Central memory CD8-positive, alpha-beta T cell (primary cell): ENCODE data around the gene SMCO3.

Experiments used
- ATAC-seq: fragments of 150-1000 bp; cut with Tn5 transposase; replicated peaks from 2 replicates; pipeline ENCODE4 v1.10.0; 2022; ENCODE audit warnings: mild to moderate bottlenecking, moderate FRiP score, moderate number of reproducible peaks; ENCODE audit not compliant: poor library complexity, severe bottlenecking; ENCODE audit errors: extremely low read depth
- DNase-seq, 2 donors: peaks; one replicate each; pipeline ENCODE4 v3.0.0; 2021; ENCODE audit warnings: low spot score in 2 of 2
- H3K27ac Mint-ChIP-seq: one replicate; pipeline ENCODE4 v1.8.0; 2022; ENCODE audit warnings: low read depth, mild to moderate bottlenecking, moderate library complexity, mixed read lengths
- H3K27me3 Mint-ChIP-seq: one replicate; pipeline ENCODE4 v1.8.0; 2022; ENCODE audit warnings: mixed read lengths
- H3K36me3 Mint-ChIP-seq: one replicate; pipeline ENCODE4 v1.8.0; 2022; ENCODE audit warnings: mild to moderate bottlenecking, moderate library complexity, mixed read lengths; ENCODE audit not compliant: insufficient read depth
- H3K4me1 Mint-ChIP-seq: one replicate; pipeline ENCODE4 v1.8.0; 2022; ENCODE audit warnings: mixed read lengths
- H3K4me3 Mint-ChIP-seq: one replicate; pipeline ENCODE4 v1.8.0; 2022; ENCODE audit warnings: mild to moderate bottlenecking, moderate library complexity, mixed read lengths
- H3K9me3 Mint-ChIP-seq: one replicate; pipeline ENCODE4 v1.8.0; 2022; ENCODE audit warnings: mixed read lengths

Gene SMCO3

GRCh38 chr12:14824012-14824634 lies 10.1 kb upstream of the SMCO3 start:
- H3K4me3 Mint-ChIP-seq = no peak overlapping the region
- ATAC-seq (no peak), DNase-seq (no peak)
- no peaks in the 10 kb centered on the region for H3K4me1 Mint-ChIP-seq
- H3K27me3 Mint-ChIP-seq = peaks cover 8% of the 10 kb centered on the region
- no peaks in the 10 kb centered on the region for H3K9me3 Mint-ChIP-seq
- no peak overlapping the region for H3K27ac Mint-ChIP-seq
- no peaks in the 10 kb centered on the region for H3K36me3 Mint-ChIP-seq

GRCh38 chr12:14811486-14811885 lies 2.5 kb downstream of the SMCO3 start:
- no peaks in the 10 kb centered on the region for H3K36me3 Mint-ChIP-seq
- H3K4me1 Mint-ChIP-seq = no peaks in the 10 kb centered on the region
- no peak overlapping the region for H3K27ac Mint-ChIP-seq
- H3K27me3 Mint-ChIP-seq = no peaks in the 10 kb centered on the region
- no peak for ATAC-seq
- no peak overlapping the region for H3K4me3 Mint-ChIP-seq
- no peak for DNase-seq
- H3K9me3 Mint-ChIP-seq = no peaks in the 10 kb centered on the region

DNA sequence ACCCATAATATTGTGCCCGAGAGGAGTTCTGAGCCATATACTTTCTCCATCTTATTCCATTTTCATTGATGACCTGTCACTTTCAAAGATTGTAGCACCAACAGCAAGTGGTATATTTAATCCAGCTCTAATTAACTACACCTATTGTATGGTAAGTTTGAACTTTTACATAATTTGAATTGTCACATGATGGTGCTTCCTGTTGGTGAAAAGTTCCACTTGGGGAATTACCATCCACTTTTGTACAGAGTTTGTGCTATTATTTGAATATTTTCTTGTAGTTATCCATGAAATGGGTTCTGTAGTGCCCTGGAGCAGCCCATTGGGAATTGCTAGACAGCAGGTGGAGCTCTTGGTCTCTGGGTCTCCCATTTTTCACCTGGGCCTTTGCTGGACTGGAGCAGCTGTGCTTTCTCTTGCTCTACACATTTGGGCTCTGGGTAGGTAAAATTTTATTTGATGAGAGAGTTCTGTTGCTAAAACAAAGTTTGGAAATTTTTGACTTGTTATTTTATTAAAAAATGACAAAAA lies 3.0 kb downstream of the SMCO3 start:
- Mint-ChIP-seq H3K27me3 (no peaks in the 10 kb centered on the region), H3K4me1 (no peaks in the 10 kb centered on the region), H3K4me3 (no peak overlapping the region), H3K9me3 (no peaks in the 10 kb centered on the region), H3K27ac (no peak overlapping the region), H3K36me3 (no peaks in the 10 kb centered on the region)
- ATAC-seq (no peak), DNase-seq (no peak)

GRCh38 chr12:14810167-14810952 lies 3.6 kb downstream of the SMCO3 start:
- H3K36me3 Mint-ChIP-seq = no peaks in the 10 kb centered on the region
- ATAC-seq = no peak
- DNase-seq = no peak
- no peaks in the 10 kb centered on the region for H3K27me3 Mint-ChIP-seq
- peaks cover 5% of the 10 kb centered on the region for H3K4me1 Mint-ChIP-seq
- H3K4me3 Mint-ChIP-seq = no peak overlapping the region
- H3K9me3 Mint-ChIP-seq = no peaks in the 10 kb centered on the region
- no peak overlapping the region for H3K27ac Mint-ChIP-seq

DNA sequence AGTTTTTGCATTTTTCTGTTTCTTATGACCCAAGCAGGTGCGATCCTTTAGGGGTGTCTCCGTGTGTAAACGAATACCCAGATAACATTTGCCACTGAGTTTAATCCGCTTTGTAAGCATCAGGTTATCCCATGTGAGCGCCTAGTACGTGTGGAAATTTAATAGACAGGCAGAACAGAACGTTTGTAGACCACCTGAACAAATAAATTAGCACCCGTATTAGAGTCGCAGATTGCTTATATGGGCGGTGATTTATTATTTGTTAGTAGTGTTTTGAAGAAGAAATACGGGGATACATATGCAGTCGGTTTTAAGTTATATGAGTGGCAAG lies 10.2 kb downstream of the SMCO3 start:
- no peak overlapping the region for H3K27ac Mint-ChIP-seq
- ATAC-seq (peak; percentile 8), DNase-seq (no peak)
- H3K4me1 Mint-ChIP-seq = peaks cover 13% of the 10 kb centered on the region
- peaks cover 13% of the 10 kb centered on the region for H3K36me3 Mint-ChIP-seq
- no peaks in the 10 kb centered on the region for H3K27me3 Mint-ChIP-seq
- H3K9me3 Mint-ChIP-seq = no peaks in the 10 kb centered on the region
- no peak overlapping the region for H3K4me3 Mint-ChIP-seq

DNA sequence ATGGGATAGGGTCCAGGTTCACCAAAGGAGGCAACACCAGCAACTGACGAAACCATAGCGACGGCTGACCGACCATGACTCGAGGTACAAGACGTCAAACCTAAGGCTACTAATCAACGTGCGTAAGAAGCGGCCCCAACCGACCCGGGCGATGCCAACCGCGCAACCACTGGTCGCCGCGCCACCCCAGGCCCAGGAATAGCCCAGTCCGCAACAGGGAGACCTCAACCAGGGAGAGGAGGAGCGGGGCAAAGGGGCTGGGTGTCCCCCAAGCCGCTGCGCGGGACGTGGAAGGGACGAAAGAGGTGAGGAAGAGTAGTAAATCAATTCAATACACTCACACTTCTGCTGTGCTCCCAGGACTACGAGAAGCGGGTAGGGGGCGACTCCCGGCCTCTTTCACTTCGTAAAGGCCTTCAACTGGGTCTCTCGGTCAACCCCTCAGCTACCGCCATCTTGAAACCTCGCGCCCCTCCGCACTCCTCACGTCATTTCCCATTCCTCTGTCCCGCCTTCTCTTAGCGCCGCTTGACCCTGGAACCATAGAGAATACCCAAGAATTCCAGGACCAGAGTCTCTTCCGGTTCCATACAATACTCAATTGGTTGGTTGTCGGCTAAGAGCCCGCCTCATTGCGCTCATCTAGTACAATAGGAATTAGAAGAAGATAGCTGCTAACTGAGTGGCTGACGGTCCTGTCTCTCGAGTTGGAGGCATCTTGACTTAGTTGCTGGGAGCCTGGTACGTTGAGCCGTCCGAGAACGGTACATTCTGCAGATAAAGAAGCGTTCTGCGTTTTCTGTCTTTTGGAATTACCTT lies 10.8 kb downstream of the SMCO3 start, which contains the start of the genes C12orf60 and WBP11:
Gene C12orf60 (plus strand): TSS at position 660 of the 819 bp plus-strand sequence. CDS start 19,266 bp downstream, outside the sequence.
Gene WBP11 (minus strand): TSS at position 468 of the 819 bp plus-strand sequence. CDS start 2,095 bp downstream, outside the sequence.
- ATAC-seq (peak; percentile 97), DNase-seq (peak; percentile 66 to 85)
- Mint-ChIP-seq H3K4me1 (peaks cover 13% of the 10 kb centered on the region), H3K36me3 (peaks cover 17% of the 10 kb centered on the region), H3K27ac (no peak within 1 kb of the TSS), H3K9me3 (no peaks in the 10 kb centered on the region), H3K4me3 (no peak within 1 kb of the TSS), H3K27me3 (no peaks in the 10 kb centered on the region)

DNA sequence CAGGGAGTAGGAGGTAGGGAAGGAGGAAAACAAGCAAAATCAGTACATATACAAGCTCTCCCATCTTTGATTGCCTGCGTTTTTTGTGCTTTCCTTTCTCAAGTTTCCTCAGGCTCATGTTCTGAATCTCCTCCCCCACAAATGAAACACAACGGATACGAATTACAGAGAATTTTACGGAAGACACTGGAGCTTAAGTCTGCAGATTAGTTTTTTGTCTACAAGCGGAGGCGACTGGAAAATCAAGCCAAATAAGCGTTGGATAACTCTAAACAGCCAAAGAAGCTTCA lies 11.3 kb downstream of the SMCO3 start:
- Mint-ChIP-seq H3K36me3 (peaks cover 23% of the 10 kb centered on the region), H3K9me3 (no peaks in the 10 kb centered on the region), H3K4me1 (peaks cover 13% of the 10 kb centered on the region), H3K4me3 (no peak overlapping the region), H3K27me3 (no peaks in the 10 kb centered on the region), H3K27ac (no peak overlapping the region)
- ATAC-seq (peak; percentile 0), DNase-seq (no peak)

GRCh38 chr12:14802247-14802646 lies 11.7 kb downstream of the SMCO3 start:
- H3K27ac Mint-ChIP-seq = no peak overlapping the region
- H3K9me3 Mint-ChIP-seq = no peaks in the 10 kb centered on the region
- peaks cover 17% of the 10 kb centered on the region for H3K4me1 Mint-ChIP-seq
- peaks cover 27% of the 10 kb centered on the region for H3K36me3 Mint-ChIP-seq
- no peaks in the 10 kb centered on the region for H3K27me3 Mint-ChIP-seq
- DNase-seq = no peak
- ATAC-seq = no peak
- H3K4me3 Mint-ChIP-seq = no peak overlapping the region

DNA sequence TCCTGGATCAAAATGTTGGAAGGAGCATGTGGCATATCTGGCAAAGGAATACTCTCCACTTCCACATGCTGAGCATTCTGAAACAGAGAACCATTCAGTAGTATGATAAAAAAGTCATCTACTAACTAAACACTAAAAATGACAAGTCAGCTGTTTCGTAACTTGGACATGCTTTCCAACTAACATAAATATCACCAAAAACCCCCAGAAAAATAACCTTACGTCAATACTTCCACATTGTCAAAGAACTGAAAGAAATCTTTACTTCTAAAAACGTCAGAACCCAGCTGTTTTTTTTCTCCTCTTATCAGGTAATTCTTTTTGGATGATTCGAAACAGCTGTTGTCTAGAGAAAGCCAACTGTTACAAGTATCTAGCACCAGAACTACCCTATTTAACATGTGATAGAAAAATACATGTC lies 18.9 kb downstream of the SMCO3 start:
- Mint-ChIP-seq H3K36me3 (peaks cover 80% of the 10 kb centered on the region), H3K4me1 (peaks cover 13% of the 10 kb centered on the region), H3K27ac (no peak overlapping the region), H3K4me3 (no peak overlapping the region), H3K27me3 (no peaks in the 10 kb centered on the region), H3K9me3 (no peaks in the 10 kb centered on the region)
- DNase-seq (no peak), ATAC-seq (no peak)

- Mint-ChIP-seq H3K9me3 (no peaks in the 10 kb centered on the region), H3K4me1 (no peaks in the 10 kb centered on the region), H3K36me3 (peaks cover 49% of the 10 kb centered on the region), H3K27ac (no peak overlapping the region), H3K27me3 (no peaks in the 10 kb centered on the region), H3K4me3 (no peak overlapping the region)
- DNase-seq = no peak
- ATAC-seq = no peak
These were observed 28.4 kb downstream of the SMCO3 start for GRCh38 chr12:14785568-14785967.

DNA sequence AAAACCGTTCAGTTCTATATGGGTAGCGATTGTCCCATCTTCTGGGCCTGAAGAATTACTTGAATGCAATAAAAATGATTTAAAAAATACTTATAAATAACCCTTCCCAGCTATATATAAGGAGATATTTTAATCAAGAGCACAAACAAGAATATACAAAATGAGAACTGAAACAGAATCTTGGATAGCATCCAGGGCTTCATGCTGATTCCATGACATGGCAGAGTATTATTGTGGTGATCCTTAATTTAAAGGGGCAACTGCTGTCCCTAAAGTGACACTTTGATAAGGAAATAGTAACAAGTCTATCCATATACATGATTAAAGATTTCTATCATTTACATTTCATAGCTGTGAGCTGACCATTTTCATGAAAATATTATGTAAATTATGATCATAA lies 29.5 kb downstream of the SMCO3 start:
- Mint-ChIP-seq H3K27me3 (no peaks in the 10 kb centered on the region), H3K4me3 (no peak overlapping the region), H3K36me3 (peaks cover 38% of the 10 kb centered on the region), H3K4me1 (no peaks in the 10 kb centered on the region), H3K27ac (no peak overlapping the region), H3K9me3 (no peaks in the 10 kb centered on the region)
- ATAC-seq (no peak), DNase-seq (no peak)

DNA sequence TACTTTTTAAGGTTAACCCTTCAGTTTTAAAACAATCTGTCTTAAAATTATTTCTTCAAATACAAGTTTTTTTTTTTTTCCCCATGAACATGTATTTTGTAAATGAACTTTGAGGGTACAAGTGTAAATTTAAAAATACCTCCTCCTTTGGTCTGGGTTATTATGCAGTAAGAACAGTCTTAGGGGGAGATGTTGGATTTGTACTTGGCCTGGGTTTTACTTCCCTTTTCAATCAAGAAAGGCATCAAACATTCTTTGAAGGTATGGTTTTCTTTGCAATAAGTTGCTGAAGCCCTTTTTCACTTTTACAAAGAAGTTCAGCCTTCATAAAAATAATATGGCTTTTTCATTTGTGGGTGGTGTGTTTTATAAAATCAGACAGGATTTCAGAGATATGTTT lies 31.2 kb downstream of the SMCO3 start:
- DNase-seq (no peak), ATAC-seq (no peak)
- Mint-ChIP-seq H3K27me3 (no peaks in the 10 kb centered on the region), H3K4me1 (peaks cover 5% of the 10 kb centered on the region), H3K4me3 (no peak overlapping the region), H3K36me3 (peaks cover 21% of the 10 kb centered on the region), H3K9me3 (no peaks in the 10 kb centered on the region), H3K27ac (no peak overlapping the region)
